Gastrocnemius medialis (tissue), 4 donors: ENCODE measurements around the gene GPC6.

Experiments
- POLR2A ChIP-seq, 2 donors: fragments of 450-650 bp; IDR thresholded peaks; one replicate each; pipeline ENCODE4 v1.6.1; 2017; ENCODE audit warnings: antibody characterized with exemption in 2 of 2, mild to moderate bottlenecking in 2 of 2, moderate library complexity in 2 of 2
- TF ChIP-seq, protein P1 (sequence below), 5 experiments: fragments of 450-650 bp in 3 of 5; fragments of 200-600 bp in 2 of 5; sonication (generic) in 2 of 5; IDR thresholded peaks in 4 of 5; conservative IDR thresholded peaks in 1 of 5; 1 replicate in 4 of 5; 2 replicates in 1 of 5; pipeline ENCODE4 v1.5.1; 2016 to 2019; ENCODE audit warnings: antibody characterized with exemption in 5 of 5, mild to moderate bottlenecking in 3 of 5, moderate library complexity in 3 of 5

DNA sequence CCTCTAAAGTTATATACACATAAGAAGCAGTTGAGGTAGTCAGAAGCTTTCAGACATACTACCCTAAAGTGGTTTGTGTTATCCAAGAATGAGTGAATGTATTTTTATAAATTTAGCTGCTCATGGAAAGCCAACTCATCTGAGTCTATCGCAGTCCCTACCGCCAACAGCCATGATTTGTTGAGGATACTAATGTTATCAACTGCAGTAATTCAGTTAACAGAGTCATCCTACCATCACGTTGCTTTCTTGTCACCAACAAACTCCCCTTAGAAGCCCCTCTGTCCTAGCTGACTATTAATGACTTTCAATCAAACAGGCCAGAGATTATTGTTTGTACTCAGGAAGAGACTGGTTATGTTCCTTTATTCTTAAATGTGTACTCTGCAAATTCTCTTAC lies 1083.0 kb downstream of the GPC6 start:
- no peak for TF ChIP-seq POLR2A (IDR thresholded peaks at IDR 0.05)
- TF ChIP-seq, protein P1, sequence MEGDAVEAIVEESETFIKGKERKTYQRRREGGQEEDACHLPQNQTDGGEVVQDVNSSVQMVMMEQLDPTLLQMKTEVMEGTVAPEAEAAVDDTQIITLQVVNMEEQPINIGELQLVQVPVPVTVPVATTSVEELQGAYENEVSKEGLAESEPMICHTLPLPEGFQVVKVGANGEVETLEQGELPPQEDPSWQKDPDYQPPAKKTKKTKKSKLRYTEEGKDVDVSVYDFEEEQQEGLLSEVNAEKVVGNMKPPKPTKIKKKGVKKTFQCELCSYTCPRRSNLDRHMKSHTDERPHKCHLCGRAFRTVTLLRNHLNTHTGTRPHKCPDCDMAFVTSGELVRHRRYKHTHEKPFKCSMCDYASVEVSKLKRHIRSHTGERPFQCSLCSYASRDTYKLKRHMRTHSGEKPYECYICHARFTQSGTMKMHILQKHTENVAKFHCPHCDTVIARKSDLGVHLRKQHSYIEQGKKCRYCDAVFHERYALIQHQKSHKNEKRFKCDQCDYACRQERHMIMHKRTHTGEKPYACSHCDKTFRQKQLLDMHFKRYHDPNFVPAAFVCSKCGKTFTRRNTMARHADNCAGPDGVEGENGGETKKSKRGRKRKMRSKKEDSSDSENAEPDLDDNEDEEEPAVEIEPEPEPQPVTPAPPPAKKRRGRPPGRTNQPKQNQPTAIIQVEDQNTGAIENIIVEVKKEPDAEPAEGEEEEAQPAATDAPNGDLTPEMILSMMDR (IDR thresholded peaks at IDR 0.05 in 4 of 5, conservative IDR thresholded peaks at IDR 0.05 in 1 of 5): no peak
